PC-3 (cell line): ENCODE data around the gene KLHDC8A. TPM values are rescaled to one million over a fixed set of nuclear protein-coding genes. Genes with fewer than 3 reads are reported as not detected.

ENCODE experiments used
- ATAC-seq: fragments of 200-7000 bp; cut with Tn5 transposase; 2 replicates; pipeline ENCODE4 v1.9.1; 2020; ENCODE audit warnings: mild to moderate bottlenecking, moderate library complexity
- BruUV-seq: library from RNA; stranded (reverse); fragments of 400-500 nt; replicated peaks from 2 replicates; lab custom pipeline; 2021; lab: Mats Ljungman, UMichigan
- CTCF ChIA-PET: fragments of 300-600 bp; sonication (Branson Sonifier 250); formaldehyde crosslinking; loops from one replicate; lab custom pipeline; 2022; ENCODE audit warnings: antibody characterized with exemption; lab: Charles Lee
- POLR2A ChIA-PET: fragments of 300-600 bp; sonication (Branson Sonifier 250); formaldehyde crosslinking; loops from one replicate; lab custom pipeline; 2022; ENCODE audit warnings: antibody characterized with exemption; ENCODE audit not compliant: unreplicated experiment; lab: Charles Lee
- DNase-seq: peaks from one replicate; pipeline ENCODE4 v3.0.0-alpha.2; 2015
- H2AFZ ChIP-seq: fragments of 300-600 bp; sonication (generic); 2 replicates; pipeline ENCODE4 v1.6.0; 2016; ENCODE audit warnings: antibody characterized with exemption, low read length
- H3F3A ChIP-seq: fragments of 300-600 bp; sonication (generic); one replicate; pipeline ENCODE4 v1.6.0; 2017; ENCODE audit warnings: antibody characterized with exemption, low read length, control low read depth, mild to moderate bottlenecking; ENCODE audit not compliant: unreplicated experiment
- H3K27ac ChIP-seq: fragments of 300-600 bp; sonication (generic); 2 replicates; pipeline ENCODE4 v1.5.1; 2016; ENCODE audit warnings: mild to moderate bottlenecking, low read length
- H3K27me3 ChIP-seq: fragments of 300-600 bp; sonication (generic); 2 replicates; pipeline ENCODE4 v1.6.1; 2016; ENCODE audit warnings: low read length, mixed read lengths
- H3K36me3 ChIP-seq: fragments of 300-600 bp; sonication (generic); 2 replicates; pipeline ENCODE4 v1.6.1; 2016; ENCODE audit warnings: low read depth, mixed run types, low read length, mixed read lengths
- H3K4me1 ChIP-seq: fragments of 300-600 bp; sonication (generic); 2 replicates; pipeline ENCODE4 v1.5.1; 2016; ENCODE audit warnings: low read length; ENCODE audit not compliant: insufficient read depth
- H3K4me2 ChIP-seq: fragments of 300-600 bp; sonication (generic); 2 replicates; pipeline ENCODE4 v1.6.0; 2016; ENCODE audit warnings: low read length
- H3K4me3 ChIP-seq: fragments of 300-600 bp; sonication (generic); 2 replicates; pipeline ENCODE4 v1.5.1; 2016; ENCODE audit warnings: mild to moderate bottlenecking, low read length, mixed read lengths
- H3K79me2 ChIP-seq: fragments of 300-600 bp; sonication (generic); 2 replicates; pipeline ENCODE4 v1.6.1; 2017; ENCODE audit warnings: low read length, mixed read lengths
- H3K9ac ChIP-seq: fragments of 300-600 bp; sonication (generic); 2 replicates; pipeline ENCODE4 v1.6.0; 2016; ENCODE audit warnings: mild to moderate bottlenecking, low read length
- H3K9me2 ChIP-seq: fragments of 300-600 bp; sonication (generic); replicated peaks from 2 replicates; pipeline ENCODE4 v1.6.1; 2016; ENCODE audit warnings: mixed run types, low read length, mixed read lengths
- H3K9me3 ChIP-seq: fragments of 300-600 bp; sonication (generic); 2 replicates; pipeline ENCODE4 v1.6.1; 2016; ENCODE audit warnings: low read length, mixed read lengths
- H4K20me1 ChIP-seq: fragments of 300-600 bp; sonication (generic); 2 replicates; pipeline ENCODE4 v1.6.1; 2016; ENCODE audit warnings: low read length, mixed read lengths
- CTCF ChIP-seq: fragments of 300-600 bp; sonication (generic); conservative IDR thresholded peaks from 2 replicates; pipeline ENCODE4 v1.5.1; 2017; ENCODE audit warnings: antibody characterized with exemption, low read depth, mild to moderate bottlenecking, low read length
- EZH2 ChIP-seq: fragments of 300-600 bp; sonication (generic); IDR thresholded peaks from one replicate; pipeline ENCODE4 v1.6.1; 2017; ENCODE audit warnings: antibody characterized with exemption, mild to moderate bottlenecking, low read length; ENCODE audit not compliant: unreplicated experiment
- EZH2phosphoT487 ChIP-seq: fragments of 300-600 bp; sonication (generic); IDR thresholded peaks from 2 replicates; pipeline ENCODE4 v1.6.1; 2018; ENCODE audit warnings: mild to moderate bottlenecking, antibody characterized with exemption, low read length, borderline replicate concordance
- intact Hi-C: fragments of 100-400 bp; cut with micrococcal nuclease; formaldehyde crosslinking; loops from 2 replicates; pipeline ENCODE4 v1.9.0; 2023
- total RNA-seq: library from RNA; depleted of rRNA; stranded (reverse); fragments of >200 nt; gene quantifications from 2 replicates; pipeline ENCODE4 v1.2.3, GENCODE V29; 2014

Gene KLHDC8A
- total RNA-seq, 1 experiment from 2014 or later: not detected

DNA sequence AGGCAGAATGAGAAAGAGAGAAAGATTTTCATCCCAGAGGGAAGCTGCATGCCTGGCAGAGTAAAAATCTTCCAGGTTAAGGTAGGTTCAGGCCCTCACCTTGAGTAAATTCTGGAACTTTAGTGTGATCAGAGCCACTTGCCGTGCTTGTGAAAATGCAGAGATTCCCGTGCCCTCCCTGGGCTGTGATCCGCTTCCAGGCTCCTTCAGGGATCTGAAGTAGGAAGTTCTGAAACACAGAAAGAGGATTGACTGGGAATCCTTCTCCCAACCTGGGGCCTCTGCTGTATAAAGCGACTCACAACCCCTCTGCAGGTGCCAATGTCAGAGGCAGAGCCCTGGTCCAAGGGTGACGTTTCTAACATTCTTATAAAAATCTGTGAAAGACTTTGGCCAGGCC lies 61.8 kb downstream of the KLHDC8A start:
- BruUV-seq: no TSS peak
- Histone ChIP-seq H3F3A (no peaks in the 10 kb centered on the region), H3K27ac (peak overlapping the region; percentile 73), H3K9me2 (no peaks in the 10 kb centered on the region), H3K27me3 (no peaks in the 10 kb centered on the region), H3K4me1 (peaks cover 44% of the 10 kb centered on the region), H3K4me3 (no peak overlapping the region), H2AFZ (no peak overlapping the region), H4K20me1 (no peaks in the 10 kb centered on the region), H3K9me3 (no peaks in the 10 kb centered on the region), H3K36me3 (no peaks in the 10 kb centered on the region), H3K4me2 (peak overlapping the region; percentile 58), H3K9ac (peak overlapping the region; percentile 28), H3K79me2 (no peaks in the 10 kb centered on the region)
- CTCF ChIA-PET: interaction anchor here (0.7 to 1.0 kb wide), 3 partner anchors 10 to 30 kb away, joined by 3 to 5 read pairs (median 4); no protein-coding TSS in a partner anchor
- TF ChIP-seq CTCF (no peak), EZH2 (no peak), EZH2phosphoT487 (no peak)
- DNase-seq (peak; percentile 40), ATAC-seq (peak; percentile 11)
- POLR2A ChIA-PET: interaction anchor here (0.9 kb wide), 1 partner anchor 25 kb away, joined by 3 read pairs; no protein-coding TSS in a partner anchor
- intact Hi-C loops: no loop called here

DNA sequence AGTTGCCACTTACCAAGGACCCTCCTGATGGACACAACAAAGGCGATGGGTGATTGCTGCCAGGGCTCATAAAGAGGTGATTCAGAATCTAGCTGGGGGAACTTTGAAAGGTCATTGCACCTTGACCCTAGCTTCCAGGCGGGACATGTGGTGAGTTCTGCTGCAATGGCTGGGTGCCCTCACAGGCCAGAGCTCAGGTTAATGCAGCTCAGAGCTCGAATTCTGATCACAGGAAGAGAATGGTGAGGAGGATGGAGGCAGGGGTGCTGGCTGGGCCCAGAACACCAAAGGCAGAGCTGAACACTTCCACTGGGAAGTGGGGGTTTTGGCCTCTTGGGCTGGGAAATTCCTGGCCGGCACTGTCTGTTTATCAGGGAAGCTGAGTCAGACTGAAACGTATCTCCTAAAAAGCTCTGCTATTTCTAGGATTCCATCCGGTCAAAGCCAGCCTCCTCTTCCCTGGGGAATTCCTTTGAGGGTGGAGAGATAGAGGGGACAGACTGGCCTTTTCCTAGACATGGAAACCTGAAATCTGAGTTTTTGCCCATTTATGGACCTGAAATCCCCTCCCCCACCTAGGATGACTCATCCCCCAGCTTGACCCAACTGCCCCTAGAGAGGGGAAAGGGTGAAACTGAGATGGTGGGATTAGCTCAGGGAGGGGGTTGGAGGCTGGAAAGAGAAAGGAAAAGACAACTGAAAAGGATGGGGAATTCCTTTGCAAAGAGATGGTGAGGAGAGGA lies 62.4 kb downstream of the KLHDC8A start:
- ChIA-PET POLR2A (interaction anchor here (0.6 to 0.9 kb wide), 3 partner anchors 25 to 489 kb away, joined by 3 read pairs; no protein-coding TSS in a partner anchor), CTCF (interaction anchor here (0.7 to 1.0 kb wide), 4 partner anchors 10 to 153 kb away, joined by 3 to 5 read pairs (median 4); no protein-coding TSS in a partner anchor)
- Histone ChIP-seq H3K9ac (peak overlapping the region; percentile 28), H3K79me2 (no peaks in the 10 kb centered on the region), H3K9me3 (no peaks in the 10 kb centered on the region), H4K20me1 (no peaks in the 10 kb centered on the region), H3K4me1 (peaks cover 44% of the 10 kb centered on the region), H3K27ac (peak overlapping the region; percentile 73), H3K36me3 (no peaks in the 10 kb centered on the region), H3K4me2 (peak overlapping the region; percentile 58), H3K9me2 (no peaks in the 10 kb centered on the region), H3F3A (no peaks in the 10 kb centered on the region), H2AFZ (peak overlapping the region; percentile 54), H3K4me3 (no peak overlapping the region), H3K27me3 (no peaks in the 10 kb centered on the region)
- BruUV-seq: no TSS peak
- TF ChIP-seq CTCF: no peak
- TF ChIP-seq EZH2: no peak
- no peak for TF ChIP-seq EZH2phosphoT487
- intact Hi-C loops: no loop called here
- DNase-seq (peak; percentile 87), ATAC-seq (peak; percentile 67)
